GM19193 (cell line): ENCODE data around the gene COBL.

Experiments
- POLR2A ChIP-seq: IDR thresholded peaks from 4 replicates; pipeline ENCODE4 v1.6.1; 2011; ENCODE audit not compliant: insufficient read depth, insufficient read length; ENCODE audit errors: extremely low read depth

Gene COBL

GRCh38 chr7:51276091-51276605, 40.5 kb downstream of the COBL start:
- TF ChIP-seq POLR2A = no peak

GRCh38 chr7:51275532-51275931, 41.1 kb downstream of the COBL start:
- TF ChIP-seq POLR2A = no peak

- no peak for TF ChIP-seq POLR2A
These were observed 41.7 kb downstream of the COBL start for GRCh38 chr7:51274955-51275354.

GRCh38 chr7:51274001-51274400, 42.6 kb downstream of the COBL start:
- no peak for TF ChIP-seq POLR2A

- TF ChIP-seq POLR2A = no peak
These were observed 43.2 kb downstream of the COBL start for GRCh38 chr7:51273360-51273759.

- TF ChIP-seq POLR2A = no peak
These were observed 45.6 kb downstream of the COBL start for GRCh38 chr7:51270965-51271364.

GRCh38 chr7:51269911-51270310, 46.7 kb downstream of the COBL start:
- no peak for TF ChIP-seq POLR2A

- TF ChIP-seq POLR2A = no peak
These were observed 47.3 kb downstream of the COBL start for GRCh38 chr7:51269321-51269720.

- no peak for TF ChIP-seq POLR2A
These were observed 47.8 kb downstream of the COBL start for GRCh38 chr7:51268859-51269258.

- TF ChIP-seq POLR2A = no peak
These were observed 49.4 kb downstream of the COBL start for GRCh38 chr7:51267169-51267568.

GRCh38 chr7:51265066-51265907, 51.3 kb downstream of the COBL start:
- TF ChIP-seq POLR2A = no peak

GRCh38 chr7:51263631-51264484, 52.8 kb downstream of the COBL start:
- no peak for TF ChIP-seq POLR2A

GRCh38 chr7:51262796-51263531, 53.6 kb downstream of the COBL start:
- no peak for TF ChIP-seq POLR2A

- TF ChIP-seq POLR2A = no peak
These were observed 54.4 kb downstream of the COBL start for GRCh38 chr7:51261950-51262795.
